Transverse colon (tissue), 4 donors: Measurements from ENCODE around the gene MCRS1.

Experiments
- EP300 ChIP-seq: sonication (generic); formaldehyde crosslinking; IDR thresholded peaks from one replicate; pipeline ENCODE4 v1.6.1; 2017; ENCODE audit warnings: antibody characterized with exemption, low read depth
- POLR2A ChIP-seq: fragments of 450-650 bp; IDR thresholded peaks from one replicate; pipeline ENCODE4 v1.6.1; 2016; ENCODE audit warnings: antibody characterized with exemption, mild to moderate bottlenecking, moderate library complexity
- POLR2AphosphoS5 ChIP-seq, 3 donors: sonication (generic); formaldehyde crosslinking; IDR thresholded peaks; one replicate each; pipeline ENCODE4 v1.6.1; 2016; ENCODE audit warnings: antibody characterized with exemption in 3 of 3
- TF ChIP-seq, protein P1 (sequence below), 5 experiments: fragments of 200-600 bp in 3 of 5; fragments of 450-650 bp in 2 of 5; sonication (generic) in 3 of 5; IDR thresholded peaks; 1 replicate in 2 of 5; 2 replicates in 3 of 5; pipeline ENCODE4 v1.5.1; 2016 to 2017; ENCODE audit warnings: antibody characterized with exemption in 5 of 5, inconsistent platforms in 3 of 5, mild to moderate bottlenecking in 2 of 5, moderate library complexity in 1 of 5

DNA sequence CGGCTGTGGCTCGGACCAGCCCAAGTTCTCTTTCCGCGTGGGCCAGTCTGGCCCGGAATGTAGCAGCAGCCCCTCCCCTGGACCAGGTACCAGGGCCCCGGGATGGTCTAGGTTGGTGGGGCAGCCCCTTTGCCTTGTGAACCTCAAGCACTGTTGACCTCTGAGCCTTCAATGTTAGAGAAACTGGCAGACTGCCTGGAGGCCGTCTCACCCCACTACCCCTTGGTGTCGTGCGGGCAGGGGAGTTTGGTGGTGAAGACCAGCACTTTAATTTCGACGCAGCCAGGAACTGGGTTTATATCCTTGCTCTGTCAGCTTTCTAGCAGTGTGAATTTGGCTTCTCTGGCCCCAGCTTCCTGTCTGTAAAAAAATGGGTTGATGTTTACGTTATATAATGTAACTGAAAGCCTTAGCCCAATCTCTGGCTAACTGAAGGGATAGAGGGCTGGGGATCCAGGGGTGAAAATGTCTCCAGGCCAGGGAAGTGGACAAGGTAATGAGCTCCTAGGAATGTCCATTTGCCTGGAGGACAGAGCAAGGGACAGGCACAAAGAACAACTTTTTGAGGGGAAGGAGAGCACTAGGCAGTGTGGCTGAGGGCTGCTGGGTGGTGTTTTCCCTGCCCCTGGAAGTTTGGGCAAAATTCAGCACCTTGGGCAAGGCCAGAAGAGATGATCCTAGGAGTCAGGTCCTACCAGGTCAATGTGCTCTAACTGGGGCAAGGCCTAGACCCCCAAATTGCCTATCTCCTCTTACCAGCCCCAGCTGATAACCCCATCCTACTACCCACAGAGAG, 11.4 kb downstream of the MCRS1 start:
- TF ChIP-seq POLR2AphosphoS5 (IDR thresholded peaks at IDR 0.05) (no peak), POLR2A (no peak), EP300 (no peak)
- TF ChIP-seq, protein P1, sequence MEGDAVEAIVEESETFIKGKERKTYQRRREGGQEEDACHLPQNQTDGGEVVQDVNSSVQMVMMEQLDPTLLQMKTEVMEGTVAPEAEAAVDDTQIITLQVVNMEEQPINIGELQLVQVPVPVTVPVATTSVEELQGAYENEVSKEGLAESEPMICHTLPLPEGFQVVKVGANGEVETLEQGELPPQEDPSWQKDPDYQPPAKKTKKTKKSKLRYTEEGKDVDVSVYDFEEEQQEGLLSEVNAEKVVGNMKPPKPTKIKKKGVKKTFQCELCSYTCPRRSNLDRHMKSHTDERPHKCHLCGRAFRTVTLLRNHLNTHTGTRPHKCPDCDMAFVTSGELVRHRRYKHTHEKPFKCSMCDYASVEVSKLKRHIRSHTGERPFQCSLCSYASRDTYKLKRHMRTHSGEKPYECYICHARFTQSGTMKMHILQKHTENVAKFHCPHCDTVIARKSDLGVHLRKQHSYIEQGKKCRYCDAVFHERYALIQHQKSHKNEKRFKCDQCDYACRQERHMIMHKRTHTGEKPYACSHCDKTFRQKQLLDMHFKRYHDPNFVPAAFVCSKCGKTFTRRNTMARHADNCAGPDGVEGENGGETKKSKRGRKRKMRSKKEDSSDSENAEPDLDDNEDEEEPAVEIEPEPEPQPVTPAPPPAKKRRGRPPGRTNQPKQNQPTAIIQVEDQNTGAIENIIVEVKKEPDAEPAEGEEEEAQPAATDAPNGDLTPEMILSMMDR (IDR thresholded peaks at IDR 0.05), result no peak
